NCI-H2196 treated with DMSO at 0.1 percent for 48 hours (cell line): ENCODE results near the gene SAXO1.
"Not testable (repeated sequence)": the region's sequence is repeated elsewhere in the genome, so short reads cannot be mapped to it uniquely, and the experiment has no call there.

Experiments
- DNase-seq: peaks from one replicate; lab custom pipeline; 2025; ENCODE audit not compliant: unreplicated experiment; lab: John Stamatoyannopoulos, UW

SAXO1 gene

GRCh38 chr9:19000133-19000532 lies 32.9 kb downstream of the SAXO1 start:
- DNase-seq: no peak

- DNase-seq: no peak
Measured at GRCh38 chr9:18999173-18999785, 33.7 kb downstream of the SAXO1 start.

GRCh38 chr9:18997151-18997550 lies 35.9 kb downstream of the SAXO1 start:
- DNase-seq: no peak

GRCh38 chr9:18996211-18996610 lies 36.8 kb downstream of the SAXO1 start:
- no peak for DNase-seq

- DNase-seq: no peak
Measured at GRCh38 chr9:18994263-18994916, 38.6 kb downstream of the SAXO1 start.

- not testable (repeated sequence) for DNase-seq
Measured at GRCh38 chr9:18991197-18991596, 41.8 kb downstream of the SAXO1 start.

- DNase-seq: no peak
Measured at GRCh38 chr9:18990494-18990893, 42.5 kb downstream of the SAXO1 start.

- no peak for DNase-seq
Measured at GRCh38 chr9:18989865-18990264, 43.1 kb downstream of the SAXO1 start.

GRCh38 chr9:18989097-18989496 lies 43.9 kb downstream of the SAXO1 start:
- DNase-seq: no peak

- no peak for DNase-seq
Measured at GRCh38 chr9:18988003-18988402, 45.0 kb downstream of the SAXO1 start.

GRCh38 chr9:18985996-18986395 lies 47.0 kb downstream of the SAXO1 start:
- DNase-seq: no peak

- DNase-seq: no peak
Measured at GRCh38 chr9:18985464-18985951, 47.5 kb downstream of the SAXO1 start.

- no peak for DNase-seq
Measured at GRCh38 chr9:18982262-18982620, 50.8 kb downstream of the SAXO1 start.

- DNase-seq: no peak
Measured at GRCh38 chr9:18981476-18982261, 51.3 kb downstream of the SAXO1 start.

GRCh38 chr9:18980189-18980588 lies 52.8 kb downstream of the SAXO1 start:
- DNase-seq: no peak

- no peak for DNase-seq
Measured at GRCh38 chr9:18979367-18979766, 53.6 kb downstream of the SAXO1 start.

GRCh38 chr9:18978188-18978587 lies 54.8 kb downstream of the SAXO1 start:
- no peak for DNase-seq

GRCh38 chr9:18976709-18977531 lies 56.1 kb downstream of the SAXO1 start:
- DNase-seq: no peak

GRCh38 chr9:18976221-18976708 lies 56.7 kb downstream of the SAXO1 start:
- no peak for DNase-seq

- no peak for DNase-seq
Measured at GRCh38 chr9:18973348-18973747, 59.7 kb downstream of the SAXO1 start.

GRCh38 chr9:18972675-18973074 lies 60.3 kb downstream of the SAXO1 start:
- no peak for DNase-seq
